Sciatic nerve (tissue), 2 donors: ENCODE results near the gene RIMBP2. TPM values are rescaled to one million over a fixed set of nuclear protein-coding genes. Genes with fewer than 3 reads are reported as not detected.
"Not testable (repeated sequence)": the region's sequence is repeated elsewhere in the genome, so short reads cannot be mapped to it uniquely, and the experiment has no call there.

Experiments used
- ATAC-seq: fragments of 200-7000 bp; cut with Tn5 transposase; one replicate; pipeline ENCODE4 v1.9.1; 2020; ENCODE audit warnings: mild to moderate bottlenecking, moderate library complexity
- DNase-seq: peaks from one replicate; pipeline ENCODE4 v3.0.0-alpha.2; 2020; ENCODE audit warnings: low spot score
- intact Hi-C: fragments of 100-400 bp; cut with DNase I; formaldehyde crosslinking; loops from one replicate; pipeline ENCODE4 v1.14.2; 2022
- total RNA-seq: library from RNA; stranded (reverse); fragmentation: NEBNext Ultra II Directional; extraction: Animal tissue kit (Norgen Biotek cat#: 25700); gene quantifications from one replicate; pipeline ENCODE4 v1.2.1, GENCODE V29; 2021
- donor health status: DM: no; HTN: no; CAD: no.
- donor health status: DM: no; HTN: no; CAD: no.

The RIMBP2 gene
- total RNA-seq, 1 donor from 2014 or later, result 1.6 TPM

DNA sequence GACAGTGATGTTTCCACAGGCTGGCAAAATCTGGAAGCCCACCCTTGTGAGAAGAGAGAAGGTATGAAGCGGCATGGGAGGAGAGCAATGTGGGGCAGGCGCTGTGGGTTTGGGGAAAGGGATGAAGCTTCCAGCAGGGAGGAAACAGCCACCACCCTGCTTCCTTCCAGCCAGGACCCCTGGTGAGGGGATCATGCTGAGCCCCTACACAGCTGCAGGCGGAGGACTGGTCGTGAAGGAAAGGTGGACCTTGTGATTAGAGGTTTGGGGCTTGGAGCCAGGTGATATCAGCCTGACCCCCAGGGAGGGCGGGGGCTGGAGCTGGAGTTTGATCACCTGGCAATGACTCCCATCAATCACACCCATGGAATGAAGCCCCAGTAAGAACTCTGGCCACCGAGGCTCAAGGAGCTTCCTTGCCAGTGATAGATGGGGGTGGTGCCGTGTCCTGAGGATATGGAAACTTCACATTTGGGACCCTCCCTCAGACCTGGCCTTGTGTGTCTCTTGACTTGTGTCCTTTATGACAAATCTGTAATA is 48.6 kb downstream of the RIMBP2 start:
- DNase-seq (no peak), ATAC-seq (no peak)
- intact Hi-C loops, result no loop called here

DNA sequence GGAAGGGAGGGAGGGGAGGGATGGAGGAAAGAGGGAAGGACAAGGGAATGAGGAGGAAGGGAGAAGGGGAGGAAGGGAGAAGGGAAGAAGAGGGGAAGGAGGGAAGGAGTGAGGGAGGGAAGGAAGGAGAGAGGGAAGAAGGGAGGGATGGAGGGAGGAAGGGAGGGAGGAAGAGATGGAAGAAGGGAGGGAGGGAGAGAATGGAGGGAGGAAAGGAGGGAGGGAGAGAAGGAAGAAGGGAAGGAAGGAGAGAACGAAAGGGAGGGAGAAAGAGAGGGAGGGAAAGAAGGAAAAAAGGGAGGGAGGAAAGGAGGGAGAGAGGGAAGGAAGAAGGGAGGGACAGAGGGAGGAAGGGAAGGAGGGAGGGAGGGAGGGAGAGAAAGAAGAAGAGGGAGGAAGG is 49.5 kb downstream of the RIMBP2 start:
- intact Hi-C loops, result no loop called here
- DNase-seq (no peak), ATAC-seq (no peak)

DNA sequence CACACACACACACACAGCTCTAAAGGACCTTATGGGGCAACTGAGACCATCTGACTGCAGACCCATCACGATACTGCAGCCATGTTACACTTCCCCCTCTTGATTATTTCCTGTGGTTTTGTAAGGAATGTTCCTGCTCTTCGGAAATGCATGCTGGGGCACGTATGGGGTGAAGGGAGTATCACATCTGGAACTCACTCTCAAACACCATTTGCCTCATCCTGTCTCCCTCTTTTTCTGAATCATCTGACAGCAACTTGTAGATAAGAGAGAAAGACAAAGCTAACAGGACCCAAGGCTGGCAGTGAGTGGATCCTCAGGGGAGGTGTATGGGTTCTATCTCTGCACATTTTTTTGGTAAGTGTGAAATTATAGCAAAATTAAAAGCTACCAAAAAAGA is 50.3 kb downstream of the RIMBP2 start:
- ATAC-seq (no peak), DNase-seq (no peak)
- intact Hi-C loops, result no loop called here

DNA sequence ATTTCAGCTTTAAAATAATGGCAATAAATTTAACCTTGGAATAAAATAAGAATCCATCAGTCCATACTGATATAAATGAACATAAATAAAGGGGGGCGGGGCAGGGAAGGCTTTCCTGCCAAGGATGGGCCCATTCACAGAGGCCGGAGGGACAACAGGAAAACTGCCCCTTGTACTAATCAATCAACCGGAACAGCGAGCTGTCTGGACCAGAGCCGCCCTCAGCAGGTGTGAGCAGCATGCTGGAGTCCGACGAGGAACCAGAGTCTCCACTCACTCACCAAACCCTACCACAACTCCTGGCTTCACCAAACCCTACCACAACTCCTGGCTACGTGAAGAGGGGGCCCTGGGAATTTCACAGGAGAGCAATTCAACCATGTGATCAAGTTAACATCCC is 51.3 kb downstream of the RIMBP2 start:
- ATAC-seq, result no peak
- no peak for DNase-seq
- intact Hi-C loops, result no loop called here

DNA sequence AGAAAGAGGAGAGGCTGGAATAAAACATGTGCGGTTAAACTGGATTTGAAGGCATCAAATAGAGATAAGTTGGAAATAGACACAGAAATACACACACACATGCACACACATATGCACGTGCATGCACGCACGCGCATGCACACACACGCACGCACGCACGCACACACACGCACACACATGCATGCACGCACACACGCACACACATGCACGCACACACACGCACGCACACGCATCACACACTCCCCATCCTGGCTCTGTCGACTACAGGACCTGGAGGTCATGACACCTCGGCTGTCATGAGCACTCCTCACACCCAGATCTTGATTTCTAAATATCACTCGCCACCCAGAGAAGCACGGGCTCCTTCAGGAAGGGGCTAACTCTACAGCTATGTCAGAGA is 51.8 kb downstream of the RIMBP2 start:
- DNase-seq, result no peak
- no peak for ATAC-seq
- intact Hi-C loops, result no loop called here

DNA sequence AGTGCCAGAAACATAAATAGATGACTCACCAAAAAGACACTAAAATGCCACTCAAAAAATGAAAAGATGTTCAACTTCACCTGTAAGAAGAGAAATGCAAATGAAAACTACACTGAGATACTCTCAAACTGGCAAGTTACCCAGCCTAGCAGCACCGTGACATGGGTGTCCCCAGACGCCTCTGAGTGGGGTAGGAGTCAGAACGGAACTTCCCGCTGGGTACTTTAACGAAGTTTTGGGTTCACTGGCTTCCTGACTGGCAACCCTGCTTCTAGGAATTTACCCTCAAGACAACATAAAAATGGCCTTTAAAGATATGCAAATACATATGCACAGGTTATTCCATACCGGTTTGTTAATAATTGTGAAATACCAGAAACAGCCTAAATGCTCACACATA is 52.6 kb downstream of the RIMBP2 start:
- no peak for DNase-seq
- intact Hi-C loops, result no loop called here
- no peak for ATAC-seq

DNA sequence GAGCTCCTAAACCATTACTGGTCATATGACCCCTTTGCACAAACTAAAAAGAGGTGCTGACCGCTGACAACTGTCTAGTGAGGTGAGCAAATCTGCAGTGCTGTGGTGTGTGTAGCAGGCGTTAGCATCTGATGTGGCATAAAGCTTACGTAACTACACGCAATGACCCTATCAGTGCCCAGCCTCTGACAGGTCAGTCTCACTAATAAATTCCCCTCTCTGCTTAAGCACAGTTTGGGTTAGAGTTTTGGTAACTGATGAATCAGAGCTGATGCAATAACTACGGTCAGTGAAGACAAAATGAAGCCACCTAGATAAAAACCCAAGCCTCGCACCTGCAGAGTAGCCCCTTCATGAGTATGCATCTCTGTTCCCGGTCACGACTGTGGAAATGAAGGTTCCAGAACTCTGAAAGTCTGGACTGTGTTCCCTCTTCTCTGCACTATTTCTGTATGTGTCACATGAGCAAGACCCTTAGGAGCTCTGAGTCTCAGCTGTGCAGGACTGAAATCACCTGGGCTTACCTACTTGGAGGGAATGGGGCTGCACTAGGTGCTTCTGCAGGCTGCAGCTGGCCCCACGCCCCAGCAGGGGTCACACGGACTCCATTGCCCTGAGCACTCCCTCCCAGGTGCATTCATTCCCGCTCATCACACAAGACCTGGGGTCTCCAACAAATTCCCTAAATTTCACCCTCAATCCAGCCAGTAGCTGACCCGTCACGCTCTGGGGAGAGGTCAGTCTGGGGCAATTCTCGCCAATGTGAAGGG is 54.4 kb downstream of the RIMBP2 start:
- intact Hi-C loops, result no loop called here
- no peak for DNase-seq
- no peak for ATAC-seq

DNA sequence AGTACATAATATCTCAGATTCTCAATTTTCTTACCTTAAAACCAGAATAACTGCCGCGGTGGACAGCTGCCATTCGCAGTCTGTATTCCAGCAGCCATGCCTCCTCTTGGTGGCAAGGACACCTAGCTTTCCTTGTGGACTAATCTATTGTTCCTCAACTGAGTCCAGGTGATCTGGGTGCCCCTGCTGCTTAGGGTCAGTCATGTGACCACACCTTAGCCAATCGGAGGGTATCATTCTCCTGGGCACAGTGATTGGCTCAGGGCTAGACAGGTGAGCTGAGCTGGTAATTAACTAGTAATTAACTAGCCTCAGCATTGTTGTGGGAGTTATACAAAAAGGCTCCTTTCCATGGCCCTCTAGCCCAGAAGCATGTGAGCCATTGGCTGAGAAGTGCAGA is 55.0 kb downstream of the RIMBP2 start:
- no peak for DNase-seq
- ATAC-seq, result no peak
- intact Hi-C loops, result no loop called here

DNA sequence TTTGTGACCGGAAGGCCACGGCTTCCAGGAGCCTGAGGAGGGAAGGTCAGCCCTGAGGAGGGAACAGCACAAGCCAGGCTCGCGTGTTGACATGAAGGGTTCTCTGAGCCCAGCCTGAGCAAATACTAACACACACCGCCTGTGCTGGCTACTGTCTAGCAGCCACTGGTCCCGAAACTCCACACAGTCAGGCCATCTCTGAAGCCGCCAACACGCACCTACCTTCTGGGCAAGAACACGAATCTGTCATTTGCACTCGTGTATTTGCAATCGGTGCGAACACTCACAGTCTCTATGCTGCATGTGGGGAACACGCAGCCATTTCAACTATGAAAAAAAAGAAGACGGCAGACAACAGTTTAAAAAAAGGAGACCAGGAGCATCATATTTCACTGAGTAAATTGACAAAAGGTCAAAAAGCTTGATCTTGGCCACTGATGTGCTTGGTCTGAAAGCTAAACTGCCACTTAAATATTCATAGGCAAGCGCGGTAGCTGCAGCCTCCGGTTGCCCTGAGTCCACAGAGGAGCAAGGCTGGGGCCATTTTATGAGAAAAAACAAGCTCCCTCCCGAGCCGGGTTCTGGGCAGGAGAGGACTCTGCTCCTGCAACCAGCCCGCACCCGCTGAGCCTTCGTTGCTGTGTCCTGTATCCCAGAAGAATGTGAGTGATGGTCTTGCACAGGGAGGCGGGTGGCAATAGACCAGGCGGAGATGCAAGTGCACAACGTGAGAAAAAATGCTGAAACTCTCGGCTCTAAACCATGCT is 57.8 kb downstream of the RIMBP2 start:
- DNase-seq, result no peak
- intact Hi-C loops, result no loop called here
- ATAC-seq, result no peak

DNA sequence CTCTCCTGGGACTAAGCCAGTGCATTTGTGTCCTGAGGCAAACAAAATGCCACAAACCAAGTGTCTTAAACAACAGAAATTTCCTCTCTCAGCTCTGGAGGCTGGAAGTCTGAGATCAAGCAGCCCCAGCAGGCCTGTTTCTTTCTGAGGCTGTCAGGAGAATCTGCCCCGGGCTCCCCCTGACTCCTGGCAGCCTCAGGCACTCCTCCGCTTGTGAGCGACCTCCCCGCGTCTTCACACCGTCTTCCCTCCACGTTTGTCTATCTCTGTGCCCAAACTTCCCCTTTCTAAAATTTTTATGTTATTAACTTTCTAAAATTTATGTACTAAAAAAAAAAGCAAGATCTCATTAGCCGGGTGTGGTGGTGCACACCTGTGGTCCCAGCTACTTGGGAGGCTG is 59.7 kb downstream of the RIMBP2 start:
- DNase-seq (no peak), ATAC-seq (no peak)
- intact Hi-C loops, result no loop called here

DNA sequence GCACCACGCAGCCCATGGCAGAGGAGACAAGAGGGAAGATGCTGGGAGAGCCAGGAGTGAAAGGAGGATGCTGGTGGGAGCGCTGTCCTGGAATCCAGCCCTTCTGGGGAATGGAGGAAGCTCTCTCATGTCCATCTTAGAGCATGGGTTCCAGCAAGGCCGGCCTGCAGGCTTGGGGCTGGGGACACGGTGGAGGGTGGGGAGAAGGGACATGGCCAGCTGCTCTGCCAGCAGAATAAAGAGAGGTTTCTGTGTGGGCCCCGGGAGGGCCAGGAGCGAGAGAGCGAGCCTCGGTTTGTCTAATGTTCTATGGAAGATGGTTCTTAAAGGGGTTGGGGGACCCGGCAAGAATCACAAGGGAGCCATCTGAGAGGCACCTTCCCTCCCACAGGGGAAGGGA is 60.2 kb downstream of the RIMBP2 start:
- no peak for DNase-seq
- intact Hi-C loops, result no loop called here
- no peak for ATAC-seq

DNA sequence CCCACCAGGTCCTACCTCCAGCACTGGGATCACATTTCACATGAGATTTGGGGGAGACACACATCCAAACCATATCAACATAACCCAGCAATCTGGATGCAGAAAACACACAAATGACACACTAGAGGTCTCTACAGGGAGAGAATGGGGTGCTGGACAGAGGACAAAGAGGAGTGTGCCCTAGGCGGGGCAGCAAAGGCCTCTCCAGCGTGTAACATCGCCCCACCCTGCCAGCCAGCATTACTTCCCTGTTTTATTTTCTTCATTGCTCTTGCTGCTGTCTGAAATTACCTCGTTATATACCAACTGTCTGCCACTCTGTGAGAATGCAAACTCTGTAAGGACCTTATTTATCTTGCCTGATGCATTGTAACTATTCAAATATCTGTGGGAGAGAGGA is 61.1 kb downstream of the RIMBP2 start:
- ATAC-seq, result no peak
- intact Hi-C loops, result no loop called here
- no peak for DNase-seq

DNA sequence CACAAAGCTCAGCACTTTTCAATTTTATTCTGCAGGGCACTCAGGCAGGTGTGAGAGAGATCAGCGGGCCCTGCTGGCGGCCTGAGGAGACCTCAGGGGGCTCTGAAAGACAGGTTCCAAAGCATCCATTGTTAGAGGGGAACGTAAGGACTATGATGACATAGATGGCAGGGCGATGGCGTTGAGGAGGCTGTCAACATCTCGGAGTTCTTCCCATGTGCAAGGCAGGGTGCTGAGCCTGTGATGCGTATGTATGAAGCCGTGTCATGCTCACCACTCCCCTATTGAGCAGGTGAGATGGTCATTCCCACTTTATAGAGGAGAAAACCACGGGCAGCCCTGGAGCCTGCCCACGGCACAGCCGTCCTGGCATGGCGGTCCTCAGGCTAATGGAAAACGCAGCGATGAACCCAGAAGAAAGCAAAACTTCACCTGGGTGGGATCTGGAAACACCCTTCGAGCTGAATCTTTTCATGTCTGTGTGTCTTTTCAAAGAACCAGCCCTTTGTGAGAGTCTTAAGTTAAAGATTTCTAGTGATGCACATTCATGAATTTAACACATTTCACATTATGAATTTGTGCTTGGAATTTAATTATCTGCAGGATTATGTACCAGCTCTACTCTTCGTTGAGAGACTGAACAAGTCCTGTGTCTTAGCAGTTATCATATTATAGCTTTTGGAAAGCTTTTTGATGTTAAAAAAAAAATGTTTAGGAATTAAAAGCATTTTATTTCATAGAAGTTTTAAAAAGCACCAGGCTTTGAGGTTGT is 64.7 kb downstream of the RIMBP2 start:
- ATAC-seq (no peak), DNase-seq (no peak)
- intact Hi-C loops, result no loop called here

DNA sequence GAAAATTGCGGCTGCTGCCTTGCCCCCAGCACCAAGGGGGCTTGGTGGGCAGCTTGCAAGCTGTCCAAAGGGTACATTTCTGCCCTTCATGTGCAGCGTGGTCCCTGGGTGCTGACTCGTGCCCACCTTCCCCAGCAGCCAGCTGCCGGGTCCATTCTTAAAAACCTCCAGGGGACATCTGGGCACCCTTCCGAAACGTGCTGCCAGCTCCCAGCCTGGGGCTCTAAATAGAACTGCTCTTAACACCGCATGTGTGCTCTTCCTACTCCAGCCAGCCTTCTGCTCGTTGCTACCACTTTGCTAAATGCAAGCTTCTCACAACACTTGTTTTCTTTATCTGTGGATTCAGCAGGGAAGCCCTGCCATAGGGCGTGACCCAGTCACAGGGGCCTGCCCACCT is 66.0 kb downstream of the RIMBP2 start:
- intact Hi-C loops, result no loop called here
- no peak for ATAC-seq
- no peak for DNase-seq

DNA sequence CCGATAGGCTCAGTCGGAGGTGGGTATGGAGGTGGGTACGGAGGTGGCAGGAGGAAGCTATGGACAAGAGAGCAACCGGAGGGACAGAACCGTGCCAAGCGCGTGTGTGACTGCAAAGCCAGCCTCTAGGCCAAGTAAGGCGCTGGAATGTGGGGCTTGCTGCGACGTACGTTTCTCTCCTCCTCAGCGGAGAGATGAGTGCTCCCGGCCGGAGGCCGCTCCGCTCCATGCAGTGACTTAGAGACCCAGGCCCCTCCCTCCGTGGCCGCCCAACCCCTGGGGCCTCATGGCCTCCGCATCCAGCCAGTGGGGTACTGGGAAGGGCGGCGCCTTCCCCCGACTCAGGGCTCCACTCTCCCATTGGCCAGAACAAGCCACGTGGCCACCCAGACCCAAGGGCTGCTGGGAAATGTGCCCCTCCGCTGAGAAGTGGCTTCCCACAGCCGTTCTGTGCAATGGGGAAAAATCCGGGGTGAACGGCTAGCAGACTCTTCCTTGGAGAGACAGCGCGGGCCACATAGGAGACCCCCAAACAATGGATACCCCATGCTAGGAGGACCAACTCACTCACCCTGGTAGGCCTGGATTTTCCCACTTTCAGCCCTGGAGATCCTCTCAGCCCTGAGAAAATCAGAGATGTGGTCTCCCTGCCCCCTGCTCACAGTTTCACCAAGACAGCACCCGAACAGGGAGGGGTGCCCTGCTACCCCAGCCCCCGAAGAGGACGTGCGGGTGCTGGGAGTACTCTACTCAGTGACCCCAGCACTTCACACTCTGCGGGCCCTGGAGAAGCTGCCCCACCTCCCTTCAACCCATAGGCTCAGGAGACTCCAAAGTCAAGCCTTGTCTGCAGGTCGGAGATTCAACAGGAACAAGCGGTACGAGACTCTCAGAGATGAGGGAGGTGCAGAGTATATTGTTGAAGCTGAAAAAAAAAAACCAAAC is 66.7 kb downstream of the RIMBP2 start:
- no peak for ATAC-seq
- DNase-seq, result no peak
- intact Hi-C loops, result no loop called here

DNA sequence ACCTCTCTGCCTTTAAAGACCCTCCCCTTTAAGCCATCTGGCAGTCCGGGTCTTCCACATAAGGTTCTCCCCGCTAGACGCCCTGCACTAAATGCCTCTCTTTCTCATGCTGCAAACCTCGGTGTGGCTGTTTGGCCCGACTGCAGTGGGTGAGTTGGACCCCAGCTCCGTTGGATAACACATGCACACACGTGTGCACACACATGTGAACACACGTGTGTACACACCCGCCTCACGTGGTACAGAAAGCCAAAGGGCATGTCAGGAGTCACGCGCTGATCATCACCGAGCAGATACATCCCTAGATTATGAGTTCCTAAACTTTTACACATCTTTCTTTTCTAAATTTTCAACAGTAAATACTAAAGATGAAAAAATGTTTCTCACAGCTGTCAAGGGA is 68.3 kb downstream of the RIMBP2 start:
- DNase-seq, result no peak
- no peak for ATAC-seq
- intact Hi-C loops, result no loop called here

DNA sequence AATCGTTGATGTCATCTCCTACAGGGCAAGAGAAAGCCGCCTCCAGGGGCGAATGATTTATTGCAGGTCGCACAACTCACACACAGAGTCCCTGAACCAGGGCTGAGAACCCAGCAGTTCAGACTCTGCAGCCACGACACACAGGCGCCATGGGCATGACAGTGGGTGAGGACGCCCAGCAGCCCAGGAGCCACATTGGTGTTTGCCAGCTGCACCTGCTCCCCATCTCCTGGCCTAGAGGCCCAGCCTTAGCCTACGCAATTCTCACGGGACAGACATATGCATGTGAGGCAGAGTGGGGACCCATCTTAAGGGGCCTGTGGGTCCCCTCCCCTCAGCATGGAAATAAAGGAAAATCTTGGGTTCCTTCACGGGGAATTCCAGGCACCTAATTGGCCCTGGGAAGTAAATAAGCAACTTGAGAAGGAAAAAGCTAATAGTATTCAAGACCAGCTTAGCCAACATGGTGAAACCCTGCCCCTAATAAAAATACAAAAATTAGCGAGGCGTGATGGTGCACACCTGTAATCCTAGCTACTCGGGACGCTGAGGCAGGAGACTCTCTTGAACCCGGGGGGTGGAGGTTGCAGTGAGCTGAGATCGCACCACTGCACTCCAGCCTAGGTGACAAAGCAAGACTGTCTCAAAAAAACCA is 69.3 kb downstream of the RIMBP2 start:
- ATAC-seq (no peak), DNase-seq (no peak)
- intact Hi-C loops, result no loop called here

DNA sequence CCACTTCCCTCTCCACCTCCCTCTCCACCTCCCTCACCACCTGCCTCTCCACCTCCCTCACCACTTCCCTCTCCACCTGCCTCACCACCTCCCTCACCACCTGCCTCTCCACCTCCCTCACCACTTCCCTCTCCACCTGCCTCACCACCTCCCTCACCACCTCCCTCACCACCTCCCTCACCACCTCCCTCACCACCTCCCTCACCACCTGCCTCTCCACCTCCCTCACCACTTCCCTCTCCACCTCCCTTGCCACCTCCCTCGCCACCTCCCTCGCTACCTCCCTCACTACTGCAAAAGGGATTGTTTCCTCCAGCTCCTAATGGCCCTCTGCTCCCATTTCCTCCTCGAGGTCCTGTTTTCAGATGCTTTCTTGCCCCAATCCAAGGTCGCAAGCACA is 69.9 kb downstream of the RIMBP2 start:
- DNase-seq, ATAC-seq, intact Hi-C loops: not testable (repeated sequence)
